Kidney capillary endothelial cell (primary cell): Measurements from ENCODE around the gene MYO1B.

Source experiments
- DNase-seq: peaks from one replicate; pipeline ENCODE4 v3.0.0-alpha.2; 2018; ENCODE audit warnings: low spot score

The MYO1B gene

DNA sequence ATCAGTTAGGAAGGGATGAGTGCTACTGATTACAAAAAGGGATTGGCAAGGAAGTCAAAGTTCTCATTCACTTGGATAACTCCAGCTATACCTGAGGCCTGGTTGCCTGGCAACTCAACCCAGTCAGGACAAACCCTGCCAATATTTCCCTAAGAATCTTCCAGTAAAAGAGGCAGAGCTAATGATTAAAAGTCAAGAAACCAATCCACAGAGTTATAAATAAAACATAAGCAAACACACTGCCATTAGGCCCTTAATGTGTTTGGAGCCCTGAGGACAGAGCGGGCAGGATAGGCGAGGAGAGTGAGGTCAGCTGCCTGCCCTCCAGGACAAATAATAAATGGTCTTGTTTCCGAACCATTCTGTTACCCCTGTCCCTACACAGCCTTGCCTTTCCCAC lies 217.2 kb downstream of the MYO1B start:
- no peak for DNase-seq

DNA sequence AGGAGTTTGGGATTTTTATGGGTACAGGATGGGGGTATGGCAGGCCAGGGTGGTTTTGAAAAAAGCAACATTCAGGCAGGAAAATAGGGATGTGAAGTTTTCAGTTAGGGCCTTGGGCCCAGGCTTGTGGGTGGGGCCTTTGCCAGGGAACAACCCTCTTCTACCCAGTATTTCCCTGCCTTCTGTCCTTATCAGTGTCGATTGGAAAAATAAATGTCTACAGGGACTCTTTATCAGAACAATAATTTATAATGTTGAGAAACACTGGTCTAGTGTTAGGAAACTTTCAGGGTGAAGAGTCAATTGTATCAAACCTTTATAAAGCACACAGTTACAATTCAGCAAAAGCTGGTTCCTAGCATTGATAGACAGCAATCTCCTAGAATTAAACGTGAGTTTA lies 218.6 kb downstream of the MYO1B start:
- DNase-seq = no peak

DNA sequence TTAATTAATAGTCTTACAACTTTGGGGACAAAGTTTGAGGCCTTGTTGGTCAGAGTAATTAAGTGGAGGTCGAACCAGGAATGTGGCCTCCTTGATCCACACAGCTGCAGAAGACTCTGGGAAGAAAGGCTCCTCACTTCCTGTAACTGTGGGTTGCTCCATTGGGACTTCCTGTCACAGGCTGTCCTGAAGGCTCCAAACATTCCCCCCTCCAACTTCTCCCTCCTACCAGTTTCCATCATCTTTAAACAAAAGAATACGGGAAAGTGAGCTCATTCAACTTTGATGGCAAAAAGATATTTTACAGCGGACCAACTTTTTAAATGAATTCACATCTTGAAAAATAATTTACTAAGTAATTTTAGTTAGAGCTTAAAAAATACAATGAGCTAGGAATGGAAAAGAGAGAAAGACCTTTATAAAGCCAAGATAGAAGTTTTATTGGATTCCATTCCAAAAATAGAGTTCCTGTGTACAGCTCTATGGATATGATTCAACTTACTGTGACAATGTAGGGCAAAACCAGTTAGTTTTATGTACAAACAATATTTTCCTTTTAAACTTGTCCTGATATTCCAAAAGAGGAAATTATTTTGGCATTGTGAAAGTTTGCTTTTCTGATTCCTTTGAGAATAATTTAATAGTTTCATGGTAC lies 220.7 kb downstream of the MYO1B start:
- peak; percentile 83 for DNase-seq

DNA sequence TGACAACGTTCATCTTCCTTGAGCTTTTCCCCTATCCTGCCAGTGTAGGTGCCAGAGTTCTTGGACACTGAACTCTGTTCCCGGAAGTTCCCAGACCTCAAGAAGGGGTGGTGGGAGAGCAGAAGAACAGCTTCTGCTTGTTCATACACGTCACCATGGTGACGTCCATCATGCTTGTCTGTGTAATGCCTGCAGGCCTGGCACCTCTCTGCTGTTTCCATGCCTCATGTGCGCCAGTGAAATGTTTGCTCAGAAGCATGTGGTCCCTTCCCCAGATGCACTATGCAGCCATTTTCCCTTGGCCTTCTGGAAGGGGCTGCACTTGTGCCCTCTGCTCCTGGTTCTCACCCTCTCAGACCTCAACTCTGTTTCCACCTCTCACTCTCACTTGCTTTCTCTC lies 221.9 kb downstream of the MYO1B start:
- no peak for DNase-seq

DNA sequence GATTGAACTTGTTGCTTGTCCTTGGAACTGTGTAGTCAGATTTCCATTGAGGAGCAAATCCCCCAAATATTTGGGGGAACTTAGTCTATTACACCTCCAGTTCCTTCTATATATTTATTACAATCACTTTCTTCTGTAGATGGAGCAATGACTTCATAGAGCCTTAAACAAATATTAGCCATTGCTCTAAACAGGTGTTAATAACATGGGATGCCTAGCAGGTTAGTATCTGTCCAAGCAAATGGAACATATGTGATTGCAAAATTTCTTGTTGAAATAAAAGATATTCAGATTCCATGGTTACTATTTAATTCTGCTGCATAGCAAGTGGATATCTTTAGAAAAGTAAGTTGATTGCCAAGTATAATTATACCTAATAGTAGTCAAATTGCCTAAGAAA lies 225.1 kb downstream of the MYO1B start:
- no peak for DNase-seq

DNA sequence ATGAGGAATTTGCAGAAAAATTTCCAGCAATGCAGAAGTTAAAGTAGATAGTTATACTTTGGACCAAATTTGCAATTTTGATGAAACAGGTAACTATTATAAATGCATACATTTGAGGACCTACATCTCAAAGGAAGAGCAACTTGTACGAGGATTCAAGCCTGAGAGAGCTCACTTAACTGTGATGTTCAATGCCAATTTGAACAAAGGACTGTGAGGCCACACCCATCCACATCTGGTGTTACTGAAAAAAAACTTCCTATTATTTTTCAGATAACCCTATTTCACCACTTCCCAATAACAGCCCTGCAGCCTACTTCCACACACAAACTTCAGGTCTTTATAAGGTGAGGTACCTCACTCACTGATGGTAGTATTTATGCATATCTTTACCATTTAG lies 229.3 kb downstream of the MYO1B start:
- no peak for DNase-seq
